ENCODE results near the gene SIRT4.

DNA sequence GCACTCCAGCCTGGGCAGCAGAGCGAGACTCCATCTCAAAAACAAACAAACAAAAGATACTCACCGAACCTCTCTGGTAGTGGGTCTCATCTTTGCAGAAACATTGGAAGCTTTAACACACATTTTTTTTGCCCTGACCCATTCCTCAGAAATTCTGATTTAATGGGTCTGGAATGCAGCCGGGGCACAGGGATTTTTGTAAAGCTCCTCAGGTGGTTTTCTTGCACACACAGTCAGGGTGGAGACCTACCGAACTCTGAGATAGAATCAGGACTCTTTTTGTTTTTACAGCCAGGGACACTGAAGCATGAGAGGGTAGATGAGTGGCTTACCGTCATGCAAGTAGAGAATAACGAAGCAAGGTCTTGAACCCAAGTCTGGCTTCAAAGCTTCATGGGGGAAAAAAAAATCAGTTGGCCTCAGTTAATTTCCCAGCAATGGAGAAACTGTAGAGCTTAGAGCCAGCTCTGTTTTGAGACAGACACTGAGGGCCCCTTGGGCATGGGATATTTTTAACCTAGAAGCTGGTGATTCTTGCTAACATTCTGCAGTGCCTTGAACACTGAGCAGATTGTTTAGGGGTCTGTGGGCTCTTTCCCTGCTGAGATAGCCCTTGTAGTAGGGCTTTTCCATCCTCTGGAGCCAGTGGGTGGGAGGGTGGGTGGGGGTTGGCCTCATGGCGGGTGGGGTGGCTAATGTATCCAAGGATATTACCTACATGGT, 15.2 kb upstream of the SIRT4 start:
- TF ChIP-seq CTCF (IDR thresholded peaks at IDR 0.05): no peak
- TF ChIP-seq REST (IDR thresholded peaks at IDR 0.05; ENCODE audit: insufficient read depth in 1 of 2, low read depth in 2 of 2, low read length in 1 of 2): no peak
- TF ChIP-seq SIN3A (IDR thresholded peaks at IDR 0.05; ENCODE audit: borderline replicate concordance, insufficient read depth, low read depth, low read length): no peak
